ENCODE data around the gene LNX2.

Gene LNX2

DNA sequence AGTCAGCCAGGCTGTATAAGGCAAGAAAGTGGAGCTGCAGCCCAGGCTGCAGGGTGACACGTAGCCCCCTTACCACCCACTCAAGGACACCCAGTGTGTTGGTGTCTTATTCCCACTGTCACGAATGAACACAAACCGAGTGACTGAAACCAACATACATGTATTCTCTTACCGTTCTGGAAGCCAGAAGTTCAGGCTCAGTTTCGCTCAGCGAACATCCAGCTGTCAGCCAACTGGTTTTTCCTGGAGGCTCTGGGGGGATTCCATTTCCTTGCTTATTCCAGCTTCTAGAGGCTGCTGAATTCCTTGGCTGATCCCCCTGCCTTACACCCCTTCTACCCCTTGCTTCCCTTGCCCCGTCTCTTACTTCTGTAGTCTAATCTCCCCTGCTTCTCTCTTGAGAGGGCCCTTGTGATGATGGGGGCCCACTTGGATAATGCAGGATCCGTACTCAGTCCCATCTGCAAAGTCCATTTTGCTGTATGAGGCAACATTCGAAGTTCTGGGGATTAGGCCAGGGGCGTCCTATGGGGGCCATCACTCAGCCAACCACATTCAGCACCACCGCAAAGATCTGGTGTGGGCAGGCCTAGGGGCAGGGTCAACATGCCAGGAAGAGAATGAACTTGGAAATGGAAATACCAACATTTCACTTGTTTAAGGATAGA, 122.6 kb downstream of the LNX2 start:
- DNase-seq: no peak

DNA sequence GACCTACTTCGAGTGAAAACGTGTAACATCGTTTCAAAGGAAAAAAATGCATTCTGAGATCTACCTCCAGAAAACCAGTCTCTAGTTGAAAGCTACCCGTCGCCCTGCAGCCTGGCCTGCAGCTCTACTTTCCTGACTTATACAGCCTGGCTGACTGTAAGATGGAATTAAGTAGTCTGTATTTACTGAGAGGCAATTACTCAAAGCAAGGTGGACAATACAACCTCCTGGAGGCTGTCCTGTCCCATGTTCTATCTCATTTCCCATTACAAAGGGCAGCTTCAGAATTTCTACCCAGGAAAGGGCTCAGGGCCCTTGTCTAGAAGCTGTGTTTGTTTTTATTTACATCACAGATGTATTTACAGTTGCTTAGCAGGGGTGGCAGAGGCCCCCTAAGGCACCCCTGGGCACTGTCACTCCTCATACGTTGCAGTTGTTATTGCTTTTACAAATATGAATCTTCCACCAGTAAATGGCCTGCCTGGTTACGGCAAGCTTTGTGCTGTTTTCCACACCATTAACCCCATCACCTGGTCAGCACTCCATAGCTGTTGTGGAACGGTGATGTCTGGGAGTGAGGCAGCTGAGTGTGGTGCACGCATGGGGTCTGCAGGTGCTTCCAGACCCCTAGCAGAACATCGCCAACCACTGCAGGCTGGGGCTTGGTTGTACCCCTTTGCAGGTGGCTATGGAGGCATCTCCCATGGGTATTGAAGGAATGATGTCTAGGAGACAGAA, 123.6 kb downstream of the LNX2 start:
- DNase-seq: no peak

DNA sequence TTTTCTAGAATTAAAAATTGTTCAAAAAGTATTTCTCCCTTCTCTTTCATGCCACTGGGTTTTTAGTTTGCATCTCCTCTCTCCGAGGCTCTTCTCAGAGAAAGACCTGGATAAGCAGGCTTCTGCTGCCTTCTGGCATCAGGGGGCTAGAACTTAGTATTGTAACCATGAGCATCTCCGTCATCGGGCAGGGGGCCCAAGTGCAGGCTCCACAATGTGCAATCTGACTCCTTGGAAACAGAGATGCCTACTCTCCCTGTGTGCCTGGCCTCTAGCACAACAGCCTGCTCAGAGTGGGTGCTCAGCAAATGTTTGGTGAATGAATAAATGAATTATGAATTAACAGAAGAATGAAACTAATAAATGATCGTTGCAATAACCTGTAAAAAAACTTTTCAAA, 124.3 kb downstream of the LNX2 start:
- DNase-seq: no peak
